Lower leg skin (tissue), 3 donors: ENCODE data around the gene TRUB1.

Experiments used
- POLR2A ChIP-seq, 2 donors: fragments of 450-650 bp; IDR thresholded peaks; one replicate each; pipeline ENCODE4 v1.6.1; 2016 to 2017; ENCODE audit warnings: antibody characterized with exemption in 2 of 2, mild to moderate bottlenecking in 1 of 2, moderate library complexity in 1 of 2
- TF ChIP-seq, protein P1 (sequence below), 3 donors: fragments of 450-650 bp; IDR thresholded peaks; one replicate each; pipeline ENCODE4 v1.5.1; 2016; ENCODE audit warnings: antibody characterized with exemption in 3 of 3, mild to moderate bottlenecking in 3 of 3, moderate library complexity in 2 of 3

DNA sequence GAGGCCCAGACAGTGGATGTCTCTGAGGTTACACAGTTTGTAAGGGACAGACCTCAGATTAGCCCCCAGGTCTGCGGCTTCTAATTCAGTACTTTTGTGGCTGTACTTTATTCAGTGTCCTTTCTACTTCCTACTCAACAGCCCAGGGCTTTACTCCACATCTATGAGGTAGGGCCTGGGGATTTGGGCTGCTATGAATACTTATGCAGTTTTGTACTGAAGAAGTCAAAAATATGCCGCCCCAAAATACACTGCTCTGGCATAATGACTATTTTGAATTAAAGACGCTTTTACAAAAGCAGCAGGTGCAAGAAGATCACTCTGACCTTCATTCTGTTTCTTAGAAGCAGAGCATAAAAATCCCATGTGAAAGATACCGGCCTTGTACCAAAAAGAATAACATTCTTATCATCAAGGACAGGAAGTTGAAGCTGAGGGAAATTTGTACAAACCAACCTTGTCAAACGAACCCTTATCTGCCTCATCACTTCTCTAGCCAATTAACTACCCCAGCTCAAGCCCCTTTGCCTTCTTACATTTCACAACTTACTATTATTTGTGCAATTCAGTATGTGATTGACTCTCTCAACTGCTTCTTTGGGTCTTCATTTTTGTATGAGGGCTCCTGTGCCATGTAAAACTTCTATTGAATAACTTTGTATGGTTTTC, 26.1 kb upstream of the TRUB1 start:
- TF ChIP-seq, protein P1, sequence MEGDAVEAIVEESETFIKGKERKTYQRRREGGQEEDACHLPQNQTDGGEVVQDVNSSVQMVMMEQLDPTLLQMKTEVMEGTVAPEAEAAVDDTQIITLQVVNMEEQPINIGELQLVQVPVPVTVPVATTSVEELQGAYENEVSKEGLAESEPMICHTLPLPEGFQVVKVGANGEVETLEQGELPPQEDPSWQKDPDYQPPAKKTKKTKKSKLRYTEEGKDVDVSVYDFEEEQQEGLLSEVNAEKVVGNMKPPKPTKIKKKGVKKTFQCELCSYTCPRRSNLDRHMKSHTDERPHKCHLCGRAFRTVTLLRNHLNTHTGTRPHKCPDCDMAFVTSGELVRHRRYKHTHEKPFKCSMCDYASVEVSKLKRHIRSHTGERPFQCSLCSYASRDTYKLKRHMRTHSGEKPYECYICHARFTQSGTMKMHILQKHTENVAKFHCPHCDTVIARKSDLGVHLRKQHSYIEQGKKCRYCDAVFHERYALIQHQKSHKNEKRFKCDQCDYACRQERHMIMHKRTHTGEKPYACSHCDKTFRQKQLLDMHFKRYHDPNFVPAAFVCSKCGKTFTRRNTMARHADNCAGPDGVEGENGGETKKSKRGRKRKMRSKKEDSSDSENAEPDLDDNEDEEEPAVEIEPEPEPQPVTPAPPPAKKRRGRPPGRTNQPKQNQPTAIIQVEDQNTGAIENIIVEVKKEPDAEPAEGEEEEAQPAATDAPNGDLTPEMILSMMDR (IDR thresholded peaks at IDR 0.05): no peak
- TF ChIP-seq POLR2A (IDR thresholded peaks at IDR 0.05): no peak
